Measurements from ENCODE around the gene EXOSC2.

GRCh38 chr9:130741831-130742449, 48.4 kb downstream of the EXOSC2 start:
- TF ChIP-seq CTCF (conservative IDR thresholded peaks at IDR 0.05 in 1 of 2, IDR thresholded peaks at IDR 0.05 in 1 of 2; ENCODE audit: low read depth in 1 of 2, low read length in 2 of 2) (no peak), EZH2 (IDR thresholded peaks at IDR 0.05; ENCODE audit: low read length, missing control alignments) (no peak)
